Bronchial epithelial cell (primary cell): ENCODE measurements around the gene CD44. TPM values are rescaled to one million over a fixed set of nuclear protein-coding genes. Genes with fewer than 3 reads are reported as not detected.

Experiments
- DNase-seq: peaks from one replicate; pipeline ENCODE4 v3.0.0-alpha.2; 2010; ENCODE audit warnings: low read depth
- FAIRE-seq: peaks from 2 replicates; lab custom pipeline; 2011; peaks lifted over from hg19 to GRCh38; lab: Jason Lieb, UNC
- H3K27me3 ChIP-seq: 2 replicates; pipeline ENCODE4 v1.5.1; 2011; ENCODE audit warnings: low read length; ENCODE audit not compliant: control insufficient read depth, insufficient read depth
- H3K36me3 ChIP-seq: 2 replicates; pipeline ENCODE4 v1.5.1; 2011; ENCODE audit warnings: low read length; ENCODE audit not compliant: control insufficient read depth, insufficient read depth
- H3K4me3 ChIP-seq: 2 replicates; pipeline ENCODE4 v1.5.1; 2011; ENCODE audit warnings: mild to moderate bottlenecking, low read depth, low read length, control low read depth
- total RNA-seq: library from RNA; depleted of rRNA; stranded (reverse); fragments of >200 nt; gene quantifications from 2 replicates; pipeline ENCODE4 v1.2.1, GENCODE V29; 2014
- TF ChIP-seq, protein P1 (sequence below): IDR thresholded peaks from 2 replicates; pipeline ENCODE4 v1.5.1; 2011; ENCODE audit warnings: mild to moderate bottlenecking, moderate library complexity, low read length, control low read depth, inconsistent platforms; ENCODE audit not compliant: insufficient read depth, severe bottlenecking

The CD44 gene
- total RNA-seq, 1 donor from 2014 or later, result 254 TPM

DNA sequence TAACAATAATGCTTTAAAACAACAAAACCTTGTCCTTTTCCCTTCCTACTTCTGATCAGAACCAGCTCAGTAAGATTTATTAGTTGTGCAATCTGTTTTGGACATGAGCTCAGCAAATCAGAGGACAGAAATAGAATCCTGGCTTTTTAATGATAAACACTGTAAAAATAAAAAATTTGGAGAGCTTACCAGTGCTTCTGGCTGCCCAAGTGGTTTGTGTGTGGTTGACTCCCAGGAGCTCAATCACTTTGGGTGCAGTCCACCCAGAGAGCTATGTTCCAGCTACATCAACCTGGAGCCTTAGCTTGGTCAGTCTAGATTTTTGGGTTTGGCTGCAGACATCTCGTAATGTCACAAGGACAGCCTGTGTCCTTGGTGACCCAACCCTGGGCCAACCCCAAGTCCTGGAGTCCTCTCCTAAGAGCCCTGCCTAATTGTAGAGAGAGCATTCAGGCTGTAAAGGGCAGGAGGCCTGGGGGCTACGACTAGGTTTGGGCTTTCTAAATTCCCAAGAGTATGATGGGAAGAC, 28.5 kb downstream of the CD44 start:
- FAIRE-seq, result no peak
- no peaks in the 10 kb centered on the region for H3K27me3 ChIP-seq
- H3K4me3 ChIP-seq, result no peak overlapping the region
- peaks cover 4% of the 10 kb centered on the region for H3K36me3 ChIP-seq
- TF ChIP-seq, protein P1, sequence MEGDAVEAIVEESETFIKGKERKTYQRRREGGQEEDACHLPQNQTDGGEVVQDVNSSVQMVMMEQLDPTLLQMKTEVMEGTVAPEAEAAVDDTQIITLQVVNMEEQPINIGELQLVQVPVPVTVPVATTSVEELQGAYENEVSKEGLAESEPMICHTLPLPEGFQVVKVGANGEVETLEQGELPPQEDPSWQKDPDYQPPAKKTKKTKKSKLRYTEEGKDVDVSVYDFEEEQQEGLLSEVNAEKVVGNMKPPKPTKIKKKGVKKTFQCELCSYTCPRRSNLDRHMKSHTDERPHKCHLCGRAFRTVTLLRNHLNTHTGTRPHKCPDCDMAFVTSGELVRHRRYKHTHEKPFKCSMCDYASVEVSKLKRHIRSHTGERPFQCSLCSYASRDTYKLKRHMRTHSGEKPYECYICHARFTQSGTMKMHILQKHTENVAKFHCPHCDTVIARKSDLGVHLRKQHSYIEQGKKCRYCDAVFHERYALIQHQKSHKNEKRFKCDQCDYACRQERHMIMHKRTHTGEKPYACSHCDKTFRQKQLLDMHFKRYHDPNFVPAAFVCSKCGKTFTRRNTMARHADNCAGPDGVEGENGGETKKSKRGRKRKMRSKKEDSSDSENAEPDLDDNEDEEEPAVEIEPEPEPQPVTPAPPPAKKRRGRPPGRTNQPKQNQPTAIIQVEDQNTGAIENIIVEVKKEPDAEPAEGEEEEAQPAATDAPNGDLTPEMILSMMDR, result no peak
- DNase-seq, result no peak

DNA sequence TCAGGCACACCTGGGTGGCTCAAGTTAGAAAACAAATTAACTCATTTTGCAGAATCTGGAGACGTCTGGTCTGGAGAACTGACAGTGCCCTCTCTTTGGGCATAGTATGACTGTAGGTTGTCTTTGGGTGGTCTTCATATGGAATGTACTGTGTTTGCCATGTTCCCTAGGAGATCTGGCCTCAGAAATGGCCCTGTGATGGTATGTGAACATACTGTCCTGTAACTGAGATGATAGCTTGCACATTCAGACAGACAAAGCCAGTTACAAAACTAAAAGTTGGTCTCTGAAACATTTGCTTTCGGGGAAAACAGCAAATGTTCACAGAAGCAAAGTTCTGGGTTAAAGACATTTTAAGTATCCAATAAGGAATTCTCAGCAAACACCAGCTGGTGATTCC, 29.7 kb downstream of the CD44 start:
- no peak for DNase-seq
- TF ChIP-seq, protein P1, result no peak
- H3K36me3 ChIP-seq, result peaks cover 4% of the 10 kb centered on the region
- no peak overlapping the region for H3K4me3 ChIP-seq
- no peaks in the 10 kb centered on the region for H3K27me3 ChIP-seq
- no peak for FAIRE-seq

DNA sequence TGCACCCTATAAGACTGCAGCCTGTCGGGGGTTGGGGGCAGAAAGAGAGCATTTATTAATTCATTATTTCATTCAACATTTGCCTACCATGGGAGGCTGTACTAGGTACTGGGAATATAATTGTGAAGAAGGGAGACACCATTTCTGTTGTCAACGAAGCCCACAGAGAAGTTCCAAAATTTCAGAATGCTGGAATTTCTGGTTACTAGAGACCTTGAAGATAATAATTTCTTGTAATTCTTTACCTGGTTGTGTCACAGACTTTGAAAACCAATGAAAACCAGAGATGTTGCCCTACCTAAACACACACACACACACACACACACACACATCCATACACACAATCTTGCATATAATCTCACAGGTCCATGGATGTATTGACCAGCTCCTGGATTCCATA, 30.1 kb downstream of the CD44 start:
- H3K4me3 ChIP-seq, result no peak overlapping the region
- H3K36me3 ChIP-seq, result peaks cover 4% of the 10 kb centered on the region
- DNase-seq, result no peak
- no peaks in the 10 kb centered on the region for H3K27me3 ChIP-seq
- no peak for FAIRE-seq
- TF ChIP-seq, protein P1, result no peak

DNA sequence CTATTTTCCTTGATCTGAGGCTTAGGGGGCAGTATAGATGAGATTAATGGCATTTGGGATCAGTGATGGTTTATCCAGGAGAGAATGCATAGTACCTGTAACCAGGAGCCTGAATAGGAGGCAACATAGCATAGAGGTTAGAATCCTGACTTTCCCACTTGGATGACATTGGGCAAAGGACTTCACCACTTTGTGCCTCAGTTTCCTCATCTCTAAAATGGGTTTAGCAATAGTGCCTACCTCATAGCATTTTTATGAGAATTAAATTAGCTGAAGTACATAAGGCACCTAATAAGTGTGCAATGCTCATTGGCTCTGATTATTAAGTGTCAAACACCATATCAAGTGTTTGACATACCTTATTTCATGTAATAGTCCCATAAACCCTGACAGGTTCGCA, 30.8 kb downstream of the CD44 start:
- TF ChIP-seq, protein P1, result no peak
- Histone ChIP-seq H3K36me3 (peaks cover 4% of the 10 kb centered on the region), H3K27me3 (no peaks in the 10 kb centered on the region), H3K4me3 (no peak overlapping the region)
- FAIRE-seq (no peak), DNase-seq (no peak)

DNA sequence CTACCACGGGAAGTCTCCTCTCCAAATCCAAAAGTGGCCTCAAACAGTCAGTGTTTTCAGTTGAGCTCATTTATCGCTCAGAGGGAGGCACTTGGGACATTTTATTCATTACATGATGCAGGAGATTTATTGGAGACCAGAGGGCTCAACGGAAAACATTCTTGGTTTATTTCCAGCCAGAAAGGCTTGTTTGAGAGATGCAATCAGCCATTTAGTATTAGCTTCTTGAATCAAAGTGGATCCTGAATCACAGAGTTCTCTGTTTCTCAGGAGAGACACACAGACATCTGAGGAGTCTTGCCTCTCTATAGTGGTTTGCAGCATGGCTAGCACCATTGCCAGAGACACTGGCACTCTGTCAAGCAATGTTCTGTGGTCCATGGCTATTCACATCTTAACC, 31.5 kb downstream of the CD44 start:
- FAIRE-seq (no peak), DNase-seq (no peak)
- TF ChIP-seq, protein P1, result no peak
- Histone ChIP-seq H3K36me3 (peaks cover 4% of the 10 kb centered on the region), H3K27me3 (no peaks in the 10 kb centered on the region), H3K4me3 (no peak overlapping the region)

DNA sequence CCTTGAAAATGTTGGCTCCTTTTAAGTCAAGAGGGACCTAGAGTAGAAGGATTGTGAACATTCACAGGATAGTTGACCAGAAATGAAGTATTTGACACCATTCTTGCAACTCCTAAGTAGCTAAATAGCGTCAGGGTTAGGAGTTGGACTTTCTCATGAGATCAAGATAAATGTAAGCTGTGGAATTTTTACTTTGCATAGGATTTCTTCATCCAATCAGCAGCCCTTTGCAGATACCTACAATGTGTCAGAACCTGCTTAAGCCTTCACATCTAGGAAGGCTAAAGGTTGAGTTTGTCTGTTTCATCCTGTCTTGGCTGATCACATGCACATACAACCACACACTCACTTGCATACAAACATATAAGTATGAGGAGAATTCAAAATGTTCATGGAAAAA, 32.3 kb downstream of the CD44 start:
- Histone ChIP-seq H3K4me3 (no peak overlapping the region), H3K36me3 (peaks cover 3% of the 10 kb centered on the region), H3K27me3 (no peaks in the 10 kb centered on the region)
- TF ChIP-seq, protein P1, result no peak
- FAIRE-seq, result no peak
- no peak for DNase-seq
